Stimulated activated CD8-positive, alpha-beta memory T cell treated with anti-CD3 and anti-CD28 coated beads, Interleukin-4, amount 100 ng/mL, for 24 hours (primary cell): ENCODE measurements around the gene C9orf72.

Source experiments
- DNase-seq: peaks from one replicate; pipeline ENCODE4 v3.0.0-alpha.2; 2020; ENCODE audit warnings: low read depth

Gene C9orf72

DNA sequence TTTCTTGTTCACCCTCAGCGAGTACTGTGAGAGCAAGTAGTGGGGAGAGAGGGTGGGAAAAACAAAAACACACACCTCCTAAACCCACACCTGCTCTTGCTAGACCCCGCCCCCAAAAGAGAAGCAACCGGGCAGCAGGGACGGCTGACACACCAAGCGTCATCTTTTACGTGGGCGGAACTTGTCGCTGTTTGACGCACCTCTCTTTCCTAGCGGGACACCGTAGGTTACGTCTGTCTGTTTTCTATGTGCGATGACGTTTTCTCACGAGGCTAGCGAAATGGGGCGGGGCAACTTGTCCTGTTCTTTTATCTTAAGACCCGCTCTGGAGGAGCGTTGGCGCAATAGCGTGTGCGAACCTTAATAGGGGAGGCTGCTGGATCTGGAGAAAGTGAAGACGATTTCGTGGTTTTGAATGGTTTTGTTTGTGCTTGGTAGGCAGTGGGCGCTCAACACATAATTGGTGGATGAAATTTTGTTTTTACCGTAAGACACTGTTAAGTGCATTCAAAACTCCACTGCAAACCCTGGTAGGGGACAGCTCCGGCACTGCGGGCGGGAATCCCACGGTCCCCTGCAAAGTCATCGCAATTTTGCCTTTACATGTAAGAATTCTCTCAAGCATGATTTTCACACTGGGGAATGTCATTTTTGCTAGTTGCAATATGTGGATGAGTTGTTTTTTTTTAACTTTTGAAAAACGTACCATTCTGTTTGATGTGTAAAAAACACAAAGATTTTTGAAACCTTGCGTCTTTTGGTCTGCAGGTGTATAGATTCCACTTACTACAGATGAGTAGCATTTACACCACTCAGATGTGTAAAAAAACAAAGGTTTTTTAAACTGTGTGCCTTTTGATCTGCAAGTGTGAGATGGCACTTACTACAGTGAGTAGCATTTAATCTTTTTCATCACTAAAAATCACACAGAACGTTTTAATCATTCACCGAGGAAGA is 631 bp upstream of the C9orf72 start:
- peak; percentile 85 for DNase-seq

DNA sequence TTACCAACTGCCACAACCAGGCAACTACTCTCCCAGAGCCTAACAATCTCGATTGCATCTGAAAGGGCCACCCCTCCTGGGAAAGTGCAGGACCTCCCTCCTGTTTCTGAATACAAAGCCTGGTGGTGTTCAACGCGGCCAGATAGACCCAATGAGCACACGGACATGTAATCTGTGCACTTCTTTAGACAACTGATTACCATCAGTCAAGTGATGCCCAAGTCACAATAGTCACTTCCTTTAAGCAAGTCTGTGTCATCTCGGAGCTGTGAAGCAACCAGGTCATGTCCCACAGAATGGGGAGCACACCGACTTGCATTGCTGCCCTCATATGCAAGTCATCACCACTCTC is 739 bp downstream of the C9orf72 start:
- DNase-seq: no peak

GRCh38 chr9:27572061-27572460 is 1.2 kb downstream of the C9orf72 start:
- DNase-seq: no peak

DNA sequence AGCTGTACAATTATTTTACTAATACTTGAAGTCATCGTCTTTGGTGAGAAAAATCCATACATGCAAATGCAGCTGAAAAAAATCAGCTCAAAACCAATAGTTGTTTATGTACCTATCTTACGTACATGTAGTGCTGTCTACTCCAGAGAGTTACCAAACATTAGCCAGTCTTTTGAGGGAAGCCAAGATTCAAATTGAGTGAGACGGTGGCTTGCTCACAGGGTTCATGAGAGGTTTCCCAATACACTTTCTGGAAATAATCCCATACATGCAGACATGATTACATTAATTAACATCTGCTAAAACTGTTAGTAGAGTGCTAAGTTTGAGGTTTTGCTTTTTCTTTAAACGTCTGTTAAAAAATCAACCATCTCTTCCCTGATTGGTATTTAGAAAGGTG is 2.3 kb downstream of the C9orf72 start:
- no peak for DNase-seq

- DNase-seq: no peak
These were observed 3.9 kb downstream of the C9orf72 start for GRCh38 chr9:27569406-27569805.

DNA sequence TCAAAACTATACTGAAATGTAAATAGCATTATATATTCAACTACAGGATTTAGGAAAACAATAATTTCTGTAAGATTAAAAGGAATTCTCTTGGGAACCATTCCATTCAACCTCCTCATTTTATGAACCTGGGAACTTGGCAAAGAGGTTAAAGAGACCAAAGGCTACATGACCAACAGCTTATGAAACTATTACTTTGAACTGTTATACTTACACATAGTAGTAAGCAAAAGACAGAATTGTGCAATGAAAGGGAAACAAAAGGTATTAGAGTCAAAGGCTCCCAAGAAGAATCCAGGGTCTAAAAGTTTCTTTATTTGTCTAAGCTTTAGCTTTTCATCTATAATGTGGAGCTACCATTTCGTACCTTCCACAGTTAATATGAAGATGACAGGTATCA is 7.2 kb downstream of the C9orf72 start:
- no peak for DNase-seq

DNA sequence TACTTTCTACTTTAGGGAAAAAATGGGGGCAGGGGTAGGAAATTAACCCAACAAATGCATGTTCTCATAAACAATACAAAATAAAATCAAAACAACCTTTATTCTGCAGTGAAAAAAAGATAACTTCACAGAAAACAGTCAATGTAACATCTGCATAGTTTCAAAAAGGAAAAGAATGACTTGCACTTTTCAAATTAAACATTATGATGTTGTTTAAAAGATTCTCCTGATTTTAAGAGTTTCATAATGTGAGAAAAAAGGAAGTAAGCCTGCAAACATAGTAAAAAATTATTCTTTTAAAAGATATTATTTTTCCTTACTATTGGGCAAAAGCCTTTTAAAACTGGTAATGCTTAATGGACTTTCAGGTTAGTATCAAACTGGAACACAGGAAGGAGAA is 7.6 kb downstream of the C9orf72 start:
- DNase-seq: no peak

DNA sequence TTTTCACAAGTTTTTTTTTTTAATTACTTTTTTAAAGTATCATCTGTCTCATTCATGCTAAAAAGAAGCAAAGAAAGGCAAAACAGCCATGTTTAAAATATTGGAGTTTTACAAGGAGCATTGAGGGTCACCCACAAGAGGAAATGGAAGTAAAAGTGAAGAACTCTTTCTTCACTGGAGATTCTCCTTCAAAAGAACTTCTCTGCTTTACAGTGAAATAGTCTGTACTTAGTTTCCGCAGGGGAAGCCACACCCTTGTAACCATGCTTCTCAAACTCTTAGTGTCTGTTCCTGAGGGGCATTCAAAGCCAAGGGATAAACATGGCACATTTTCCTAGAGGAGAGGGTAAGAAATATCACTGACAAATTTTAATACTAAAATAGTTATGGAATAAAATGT is 8.6 kb downstream of the C9orf72 start:
- DNase-seq: no peak

GRCh38 chr9:27563738-27564430 is 9.4 kb downstream of the C9orf72 start:
- DNase-seq: no peak

DNA sequence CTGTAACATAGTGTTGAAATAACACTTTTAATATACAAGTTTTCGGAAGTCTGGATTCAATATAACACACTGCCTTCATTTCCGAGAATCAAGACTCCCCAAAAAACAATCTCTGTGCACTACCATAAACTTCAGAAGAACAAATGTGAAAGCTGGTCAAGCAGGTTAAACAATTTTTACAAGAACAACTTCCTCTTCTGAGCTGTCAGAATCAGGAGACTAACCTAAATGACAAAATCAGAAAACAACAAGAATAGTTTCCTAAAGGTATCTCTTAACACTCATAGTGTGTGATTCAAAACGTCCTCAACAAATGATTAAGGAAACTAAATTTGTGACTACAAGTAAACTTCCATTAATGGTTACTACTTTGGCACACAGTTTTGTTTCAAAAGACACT is 11.6 kb downstream of the C9orf72 start:
- DNase-seq: no peak

- no peak for DNase-seq
These were observed 12.8 kb downstream of the C9orf72 start for GRCh38 chr9:27560457-27560856.

DNA sequence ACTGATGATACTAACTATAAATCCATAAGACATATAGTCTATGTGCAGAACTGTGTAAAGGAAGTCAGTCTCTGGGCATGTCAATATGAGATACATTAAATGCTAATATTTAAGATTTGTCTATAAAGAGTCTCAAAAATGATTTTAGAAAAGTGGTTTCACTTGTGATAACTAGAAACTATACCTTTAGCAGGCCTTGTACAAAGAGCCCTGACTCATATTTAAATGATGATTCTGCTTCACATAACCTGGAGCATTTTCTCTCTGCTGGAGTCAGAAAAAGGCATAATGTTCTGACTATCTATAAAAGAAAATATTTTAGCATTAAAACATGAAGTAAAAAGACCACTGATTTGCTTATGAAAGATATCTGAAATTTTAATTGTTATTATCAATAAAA is 15.0 kb downstream of the C9orf72 start:
- no peak for DNase-seq

GRCh38 chr9:27556470-27556869 is 16.8 kb downstream of the C9orf72 start:
- DNase-seq: no peak

DNA sequence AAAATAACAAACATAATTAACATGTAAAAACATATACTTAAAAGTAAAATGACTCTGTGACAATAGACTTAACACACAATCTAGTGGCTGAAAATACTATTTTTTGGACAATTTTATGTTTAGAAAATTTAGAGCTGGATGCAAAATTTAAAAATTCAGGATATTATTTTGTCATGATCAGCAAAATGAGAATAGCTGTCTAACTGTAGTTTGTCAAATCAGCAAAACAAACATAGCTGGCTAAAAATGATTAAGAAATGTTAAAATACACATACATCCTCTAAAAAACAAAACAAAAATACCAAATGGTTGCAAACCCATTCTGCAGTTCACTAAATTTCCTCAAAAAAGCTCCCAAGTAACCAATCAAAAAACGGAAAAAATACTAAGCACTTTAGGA is 18.6 kb downstream of the C9orf72 start:
- DNase-seq: no peak

DNA sequence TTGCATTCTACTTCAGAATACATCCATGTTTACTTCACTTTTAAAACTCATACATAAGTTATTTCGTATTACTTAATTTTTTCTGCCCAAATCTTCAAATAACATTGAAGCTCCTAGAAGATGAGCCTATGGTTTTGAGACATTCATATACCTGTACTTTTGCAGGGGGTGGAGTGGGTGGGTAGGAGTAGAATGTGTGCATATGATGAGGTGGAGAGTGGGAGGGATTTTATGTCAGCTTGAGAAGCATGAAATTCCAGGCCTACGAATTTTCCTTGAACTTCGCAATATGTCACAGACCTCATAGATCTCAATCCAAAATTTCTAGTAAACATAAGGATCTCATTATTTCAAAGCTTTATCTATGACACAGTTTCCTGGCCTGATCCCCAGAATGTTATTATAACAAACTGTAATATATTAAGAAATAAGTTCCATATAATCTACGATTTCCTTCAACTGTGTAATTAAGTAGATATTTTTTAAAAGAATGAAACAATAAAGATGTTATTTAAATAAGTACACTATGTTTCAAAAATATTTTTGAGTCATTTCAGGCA is 24.0 kb downstream of the C9orf72 start:
- DNase-seq: no peak

DNA sequence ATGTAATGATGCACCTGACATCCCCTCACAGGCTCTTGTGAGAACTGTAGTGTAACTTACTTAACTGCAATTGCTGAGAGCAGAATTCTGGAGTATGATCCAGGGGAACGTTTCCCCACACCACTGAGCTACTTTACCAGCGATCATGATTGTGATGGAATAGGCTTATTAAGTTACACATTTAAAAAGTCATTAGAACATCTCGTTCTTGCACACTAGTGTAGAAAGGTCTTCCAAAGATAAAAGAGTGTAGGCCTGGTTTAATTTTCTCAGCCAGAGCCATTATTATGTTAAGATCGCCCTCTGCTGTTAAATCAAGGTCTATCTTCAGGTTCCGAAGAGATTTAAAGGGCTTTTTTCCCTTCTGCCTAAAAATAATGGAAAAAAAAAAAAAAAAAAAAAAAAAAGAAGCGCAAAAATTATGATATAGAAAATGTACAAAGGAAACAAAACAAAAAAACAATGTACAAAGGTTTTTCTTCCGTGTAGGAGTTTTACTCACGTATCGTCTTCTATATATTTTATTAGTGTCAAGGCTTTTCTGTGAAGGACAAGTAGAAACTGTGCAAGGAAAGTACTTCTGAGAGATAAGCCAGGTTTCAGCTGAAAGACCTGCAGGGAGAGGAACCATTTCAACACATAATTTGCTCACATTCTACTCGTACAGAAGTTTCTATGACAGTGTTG is 25.1 kb downstream of the C9orf72 start:
- DNase-seq: no peak

DNA sequence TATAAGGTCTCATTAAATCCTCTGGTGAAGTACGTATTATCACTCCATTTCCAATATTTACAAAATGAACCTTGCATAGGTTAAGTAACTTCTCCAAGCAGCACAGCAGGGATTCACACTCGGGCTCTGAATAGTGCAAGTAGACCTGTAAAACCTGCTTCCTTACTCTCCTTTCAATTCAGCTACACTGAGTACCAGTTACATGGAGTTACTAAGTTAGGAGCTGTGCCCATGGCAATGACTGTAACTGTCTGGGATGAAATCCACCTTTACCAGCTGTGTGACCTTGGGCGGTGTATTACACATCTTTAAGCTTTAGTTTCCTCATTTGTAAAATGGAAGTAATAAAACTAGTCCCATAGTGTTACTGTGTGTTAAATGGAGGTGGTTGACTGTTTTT is 27.8 kb downstream of the C9orf72 start:
- DNase-seq: no peak

DNA sequence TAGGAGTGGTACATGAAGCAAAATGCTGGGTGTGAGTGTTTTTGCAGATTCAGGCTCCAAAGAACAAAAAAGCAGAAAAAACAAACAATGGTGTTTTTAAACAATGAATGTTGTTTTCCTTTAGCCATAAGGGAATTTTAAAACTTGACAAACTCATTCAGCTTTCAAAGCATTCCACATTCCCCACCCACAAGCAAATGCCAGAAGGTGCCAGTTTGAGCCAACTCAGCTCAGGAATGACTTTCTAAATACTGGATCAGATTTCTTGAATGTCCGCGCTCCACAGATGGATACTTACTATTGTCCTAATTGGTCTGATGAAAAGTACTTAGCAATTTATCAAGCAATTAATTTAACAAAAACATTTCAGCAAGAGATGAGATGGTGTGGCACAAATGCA is 30.8 kb downstream of the C9orf72 start:
- no peak for DNase-seq

GRCh38 chr9:27541740-27542139 is 31.5 kb downstream of the C9orf72 start:
- DNase-seq: no peak

GRCh38 chr9:27540502-27540901 is 32.8 kb downstream of the C9orf72 start:
- no peak for DNase-seq

- DNase-seq: no peak
These were observed 33.5 kb downstream of the C9orf72 start for GRCh38 chr9:27539479-27540441.
